HEK293 (cell line): ENCODE measurements around the gene IZUMO2.
A peak's percentile ranks its signal among the peaks of the same experiment; 100 is the strongest.

Experiments
- CTCF ChIA-PET: fragments of 350-600 bp; formaldehyde crosslinking; extraction: SDS; loops from one replicate; lab custom pipeline; 2021; ENCODE audit warnings: antibody characterized with exemption; lab: Yijun Ruan, JAX
- POLR2A ChIA-PET: fragments of 300-600 bp; formaldehyde crosslinking; extraction: SDS; loops from one replicate; lab custom pipeline; 2020; ENCODE audit warnings: antibody characterized with exemption, inconsistent platforms; lab: Yijun Ruan, JAX
- H3K27ac ChIP-seq: fragments of 200-500 bp; sonication (Bioruptor generic); 2 replicates; pipeline ENCODE4 v1.5.1; 2014; ENCODE audit warnings: low read depth, low read length, control low read depth, inconsistent platforms; ENCODE audit errors: extremely low read depth
- H3K36me3 ChIP-seq, 2 experiments: fragments of 200-500 bp in 1 of 2; sonication (Bioruptor generic) in 1 of 2; 1 replicate in 1 of 2; 2 replicates in 1 of 2; pipeline ENCODE4 v1.5.1; 2014 to 2017; ENCODE audit warnings: inconsistent platforms in 2 of 2, low read length in 2 of 2; ENCODE audit not compliant: control insufficient read depth in 2 of 2, insufficient read depth in 1 of 2
- H3K4me1 ChIP-seq: fragments of 200-500 bp; sonication (Bioruptor generic); 2 replicates; pipeline ENCODE4 v1.5.1; 2014; ENCODE audit warnings: mild to moderate bottlenecking, low read length, inconsistent platforms; ENCODE audit not compliant: control insufficient read depth, insufficient read depth
- H3K4me3 ChIP-seq: 2 replicates; pipeline ENCODE4 v1.5.1; 2011; ENCODE audit warnings: low read depth, mild to moderate bottlenecking, control low read depth, low read length, moderate library complexity
- H3K9me3 ChIP-seq: fragments of 200-500 bp; sonication (Bioruptor generic); 2 replicates; pipeline ENCODE4 v1.5.1; 2014; ENCODE audit warnings: low read depth, low read length, inconsistent platforms; ENCODE audit not compliant: control insufficient read depth, insufficient read depth
- RBAK ChIP-seq: fragments of 450-650 bp; formaldehyde crosslinking; IDR thresholded peaks from 2 replicates; pipeline ENCODE4 v1.5.1; 2016; ENCODE audit warnings: missing biosample characterization, missing genetic modification characterization
- TCF7L2 ChIP-seq: IDR thresholded peaks from 2 replicates; pipeline ENCODE4 v1.6.1; 2011; ENCODE audit warnings: low read depth, mild to moderate bottlenecking, inconsistent platforms, low read length, moderate library complexity, borderline replicate concordance
- ZBTB21 ChIP-seq: fragments of 450-650 bp; formaldehyde crosslinking; IDR thresholded peaks from 2 replicates; pipeline ENCODE4 v1.5.1; 2017; ENCODE audit warnings: missing biosample characterization, missing genetic modification characterization
- ZBTB26 ChIP-seq: fragments of 450-650 bp; formaldehyde crosslinking; optimal IDR thresholded peaks from 2 replicates; pipeline ENCODE3; 2016; ENCODE audit warnings: missing biosample characterization, mild to moderate bottlenecking, missing genetic modification characterization
- ZEB2 ChIP-seq: fragments of 450-650 bp; formaldehyde crosslinking; IDR thresholded peaks from 2 replicates; pipeline ENCODE4 v1.5.1; 2016; ENCODE audit warnings: missing biosample characterization, missing genetic modification characterization
- ZFP69B ChIP-seq: fragments of 450-650 bp; formaldehyde crosslinking; IDR thresholded peaks from 2 replicates; pipeline ENCODE4 v1.5.1; 2016; ENCODE audit warnings: missing biosample characterization, missing genetic modification characterization
- ZNF121 ChIP-seq: fragments of 450-650 bp; formaldehyde crosslinking; IDR thresholded peaks from 2 replicates; pipeline ENCODE4 v1.5.1; 2016; ENCODE audit warnings: missing biosample characterization, missing genetic modification characterization
- ZNF140 ChIP-seq: fragments of 450-650 bp; formaldehyde crosslinking; IDR thresholded peaks from 2 replicates; pipeline ENCODE4 v1.5.1; 2016; ENCODE audit warnings: missing biosample characterization, missing genetic modification characterization
- ZNF19 ChIP-seq: fragments of 450-650 bp; formaldehyde crosslinking; IDR thresholded peaks from 2 replicates; pipeline ENCODE4; 2016; ENCODE audit warnings: missing biosample characterization, missing genetic modification characterization, low read depth
- ZNF223 ChIP-seq: fragments of 450-650 bp; formaldehyde crosslinking; IDR thresholded peaks from 2 replicates; pipeline ENCODE4 v1.5.1; 2016; ENCODE audit warnings: missing biosample characterization, missing genetic modification characterization
- ZNF24 ChIP-seq: fragments of 450-650 bp; formaldehyde crosslinking; IDR thresholded peaks from 2 replicates; pipeline ENCODE4 v1.5.1; 2016; ENCODE audit warnings: missing biosample characterization, missing genetic modification characterization
- ZNF274 ChIP-seq, 2 experiments: fragments of 200-500 bp in 1 of 2; fragments of 450-650 bp in 1 of 2; sonication (Bioruptor generic) in 1 of 2; formaldehyde crosslinking in 1 of 2; IDR thresholded peaks; 2 replicates each; pipeline versions ENCODE4 v1.5.1 to v1.6.1; 2014 to 2016; ENCODE audit warnings: borderline replicate concordance in 1 of 2, inconsistent platforms in 1 of 2, low read length in 1 of 2, missing biosample characterization in 1 of 2, missing genetic modification characterization in 1 of 2
- ZNF280D ChIP-seq: fragments of 450-650 bp; formaldehyde crosslinking; IDR thresholded peaks from 2 replicates; pipeline ENCODE4 v1.5.1; 2016; ENCODE audit warnings: missing biosample characterization, missing genetic modification characterization
- ZNF433 ChIP-seq: fragments of 450-650 bp; formaldehyde crosslinking; IDR thresholded peaks from 2 replicates; pipeline ENCODE4 v1.5.1; 2016; ENCODE audit warnings: missing biosample characterization, missing genetic modification characterization, low read depth
- ZNF623 ChIP-seq: fragments of 450-650 bp; formaldehyde crosslinking; IDR thresholded peaks from 2 replicates; pipeline ENCODE4 v1.5.1; 2016; ENCODE audit warnings: missing biosample characterization, missing genetic modification characterization
- ZNF654 ChIP-seq: fragments of 450-650 bp; formaldehyde crosslinking; IDR thresholded peaks from 2 replicates; pipeline ENCODE4 v1.5.1; 2016; ENCODE audit warnings: low read depth, missing biosample characterization, missing genetic modification characterization
- ZNF660 ChIP-seq: fragments of 450-650 bp; IDR thresholded peaks from 2 replicates; pipeline ENCODE4 v1.5.1; 2018; ENCODE audit warnings: missing biosample characterization, mild to moderate bottlenecking, missing genetic modification characterization
- ZNF692 ChIP-seq: fragments of 450-650 bp; formaldehyde crosslinking; IDR thresholded peaks from 2 replicates; pipeline ENCODE4 v1.5.1; 2016; ENCODE audit warnings: missing biosample characterization, missing genetic modification characterization
- ZNF837 ChIP-seq: fragments of 450-650 bp; formaldehyde crosslinking; IDR thresholded peaks from 2 replicates; pipeline ENCODE4 v1.5.1; 2016; ENCODE audit warnings: missing biosample characterization, missing genetic modification characterization
- ZSCAN4 ChIP-seq: fragments of 450-650 bp; formaldehyde crosslinking; IDR thresholded peaks from 2 replicates; pipeline ENCODE4 v1.5.1; 2017; ENCODE audit warnings: missing biosample characterization, missing genetic modification characterization
- TF ChIP-seq, protein P1 (sequence below): fragments of 450-650 bp; formaldehyde crosslinking; IDR thresholded peaks from 2 replicates; pipeline ENCODE4 v1.5.1; 2016; ENCODE audit warnings: missing biosample characterization, missing genetic modification characterization, borderline replicate concordance

IZUMO2 gene

DNA sequence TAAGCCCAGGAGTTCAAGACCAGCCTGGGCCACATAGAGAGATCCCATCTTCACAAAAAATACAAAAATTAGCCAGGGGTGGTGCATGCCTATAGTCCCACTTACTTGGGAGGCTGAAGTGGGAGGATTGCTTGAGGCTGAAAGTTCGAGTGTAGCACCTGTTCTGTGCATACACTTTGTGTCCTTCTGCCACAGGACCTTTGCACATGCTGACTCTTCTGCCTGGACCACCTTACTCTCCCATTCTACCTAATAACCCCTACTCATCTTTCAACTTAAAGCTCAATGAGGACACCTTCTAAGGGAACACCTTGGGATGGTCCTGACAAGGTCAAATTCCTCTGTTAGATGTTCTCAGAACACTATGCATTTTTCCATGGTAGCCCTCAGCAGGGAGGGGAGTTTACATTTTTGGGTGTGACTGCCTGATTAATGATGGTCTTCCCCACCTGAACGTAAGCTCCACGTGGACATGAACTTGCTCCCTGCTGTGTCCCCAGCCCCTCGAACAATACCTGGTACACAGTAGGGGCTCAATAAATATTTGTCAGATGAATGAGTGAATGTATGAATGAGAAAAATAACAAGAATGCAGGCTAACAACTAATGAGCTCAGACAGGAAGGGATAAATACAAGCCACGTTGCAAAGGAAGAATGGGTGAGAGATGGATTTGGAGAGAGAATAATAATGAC lies 11.2 kb upstream of the IZUMO2 start:
- no peaks in the 10 kb centered on the region for H3K9me3 ChIP-seq
- TF ChIP-seq ZBTB21, result no peak
- no peak for TF ChIP-seq ZNF24 (tag by site-specific recombination)
- TF ChIP-seq ZNF623, result peak; percentile 99
- TF ChIP-seq ZEB2, result no peak
- TF ChIP-seq, protein P1, sequence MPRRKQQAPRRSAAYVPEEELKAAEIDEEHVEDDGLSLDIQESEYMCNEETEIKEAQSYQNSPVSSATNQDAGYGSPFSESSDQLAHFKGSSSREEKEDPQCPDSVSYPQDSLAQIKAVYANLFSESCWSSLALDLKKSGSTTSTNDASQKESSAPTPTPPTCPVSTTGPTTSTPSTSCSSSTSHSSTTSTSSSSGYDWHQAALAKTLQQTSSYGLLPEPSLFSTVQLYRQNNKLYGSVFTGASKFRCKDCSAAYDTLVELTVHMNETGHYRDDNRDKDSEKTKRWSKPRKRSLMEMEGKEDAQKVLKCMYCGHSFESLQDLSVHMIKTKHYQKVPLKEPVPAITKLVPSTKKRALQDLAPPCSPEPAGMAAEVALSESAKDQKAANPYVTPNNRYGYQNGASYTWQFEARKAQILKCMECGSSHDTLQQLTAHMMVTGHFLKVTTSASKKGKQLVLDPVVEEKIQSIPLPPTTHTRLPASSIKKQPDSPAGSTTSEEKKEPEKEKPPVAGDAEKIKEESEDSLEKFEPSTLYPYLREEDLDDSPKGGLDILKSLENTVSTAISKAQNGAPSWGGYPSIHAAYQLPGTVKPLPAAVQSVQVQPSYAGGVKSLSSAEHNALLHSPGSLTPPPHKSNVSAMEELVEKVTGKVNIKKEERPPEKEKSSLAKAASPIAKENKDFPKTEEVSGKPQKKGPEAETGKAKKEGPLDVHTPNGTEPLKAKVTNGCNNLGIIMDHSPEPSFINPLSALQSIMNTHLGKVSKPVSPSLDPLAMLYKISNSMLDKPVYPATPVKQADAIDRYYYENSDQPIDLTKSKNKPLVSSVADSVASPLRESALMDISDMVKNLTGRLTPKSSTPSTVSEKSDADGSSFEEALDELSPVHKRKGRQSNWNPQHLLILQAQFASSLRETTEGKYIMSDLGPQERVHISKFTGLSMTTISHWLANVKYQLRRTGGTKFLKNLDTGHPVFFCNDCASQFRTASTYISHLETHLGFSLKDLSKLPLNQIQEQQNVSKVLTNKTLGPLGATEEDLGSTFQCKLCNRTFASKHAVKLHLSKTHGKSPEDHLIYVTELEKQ (tag by site-specific recombination), result no peak
- 0 out of 2 replicates have a peak, but pooled peaks have one; percentile 23 for TF ChIP-seq ZNF280D (tag by site-specific recombination)
- TF ChIP-seq RBAK (tag by site-specific recombination), result no peak
- no peak for TF ChIP-seq ZSCAN4 (tag by site-specific recombination)
- peak; percentile 81; the same call in 1 of the 2 replicates for TF ChIP-seq ZNF223 (tag by site-specific recombination)
- no peak for TF ChIP-seq ZNF140 (tag by site-specific recombination)
- TF ChIP-seq ZNF692 (tag by site-specific recombination), result no peak
- TF ChIP-seq TCF7L2, result no peak
- no peak for TF ChIP-seq ZNF433 (tag by site-specific recombination)
- TF ChIP-seq ZBTB26 (tag by site-specific recombination), result no peak
- no peak for TF ChIP-seq ZNF654 (tag by site-specific recombination)
- TF ChIP-seq ZNF660 (tag by site-specific recombination), result no peak
- no peak for TF ChIP-seq ZFP69B
- no peak for TF ChIP-seq ZNF274 (IDR thresholded peaks at IDR 0.05; ENCODE audit: low read length)
- no peak for TF ChIP-seq ZNF274 (tag by site-specific recombination; IDR thresholded peaks at IDR 0.05; ENCODE audit: borderline replicate concordance)
- TF ChIP-seq ZNF837, result no peak
- no peak for TF ChIP-seq ZNF121 (tag by site-specific recombination)
- no peak for TF ChIP-seq ZNF19 (tag by site-specific recombination)
- peaks cover 15% of the 10 kb centered on the region for H3K4me1 ChIP-seq
- H3K4me3 ChIP-seq, result no peak overlapping the region
- POLR2A ChIA-PET, result interaction anchor here (1.2 kb wide), 1 partner anchor 29 kb away, joined by 5 read pairs; the partner anchor contains the start of gene MYH14
- H3K27ac ChIP-seq, result no peak overlapping the region
- no peaks in the 10 kb centered on the region for H3K36me3 ChIP-seq
- CTCF ChIA-PET, result interaction anchor here (0.6 to 2.7 kb wide), 5 partner anchors 9 to 85 kb away, joined by 3 to 14 read pairs (median 3); no protein-coding TSS in a partner anchor
